H1 (cell line): Measurements from ENCODE around the gene ACAP2. TPM values are rescaled to one million over a fixed set of nuclear protein-coding genes. Genes with fewer than 3 reads are reported as not detected.

Experiments
- CTCF ChIA-PET: fragments of 300-600 bp; sonication (Branson Sonifier 250); formaldehyde crosslinking; loops from one replicate; lab custom pipeline; 2021; ENCODE audit not compliant: partially characterized antibody; lab: Charles Lee
- POLR2A ChIA-PET: fragments of 300-600 bp; sonication (Branson Sonifier 250); formaldehyde crosslinking; loops from one replicate; lab custom pipeline; 2021; ENCODE audit warnings: inconsistent platforms; ENCODE audit not compliant: partially characterized antibody; lab: Charles Lee
- DNase-seq, 2 experiments: peaks; one replicate each; pipeline versions ENCODE4 v3.0.0 to v3.0.0-alpha.2; 2010 to 2022; ENCODE audit warnings: low spot score in 2 of 2, low read depth in 1 of 2, mixed read lengths in 1 of 2
- FAIRE-seq: peaks from 2 replicates; lab custom pipeline; 2011; peaks lifted over from hg19 to GRCh38; lab: Jason Lieb, UNC
- H2AFZ ChIP-seq: 2 replicates; pipeline ENCODE4 v1.8.1; 2012; ENCODE audit warnings: low read length, inconsistent platforms
- H2AK5ac ChIP-seq: 2 replicates; pipeline ENCODE4 v1.6.1; 2013; ENCODE audit warnings: low read depth, low read length
- H2BK120ac ChIP-seq: replicated peaks from 2 replicates; pipeline ENCODE3; 2013; ENCODE audit warnings: low read depth, low read length, inconsistent platforms
- H2BK12ac ChIP-seq: 2 replicates; pipeline ENCODE4 v1.6.1; 2013; ENCODE audit warnings: low read depth, low read length
- H2BK15ac ChIP-seq: 2 replicates; pipeline ENCODE4 v1.6.1; 2013; ENCODE audit warnings: low read length
- H2BK20ac ChIP-seq: 2 replicates; pipeline ENCODE4 v1.6.1; 2013; ENCODE audit warnings: low read length
- H2BK5ac ChIP-seq: 2 replicates; pipeline ENCODE4 v1.6.1; 2013; ENCODE audit warnings: low read depth, low read length
- H3K14ac ChIP-seq: 2 replicates; pipeline ENCODE4 v1.6.1; 2013; ENCODE audit warnings: inconsistent platforms; ENCODE audit not compliant: insufficient read length
- H3K18ac ChIP-seq: 2 replicates; pipeline ENCODE4 v1.6.1; 2013; ENCODE audit warnings: low read length; ENCODE audit errors: extremely low read depth
- H3K23ac ChIP-seq: 2 replicates; pipeline ENCODE4 v1.6.1; 2013; ENCODE audit warnings: inconsistent platforms; ENCODE audit not compliant: insufficient read length
- H3K23me2 ChIP-seq: 2 replicates; pipeline ENCODE4 v1.6.1; 2013; ENCODE audit warnings: low read depth, low read length
- H3K27ac ChIP-seq: 2 replicates; pipeline ENCODE4 v1.6.1; 2011; ENCODE audit warnings: low read depth, low read length, inconsistent platforms
- H3K27me3 ChIP-seq, 4 experiments: replicated peaks in 1 of 4; 1 replicate in 1 of 4; 2 replicates in 3 of 4; pipeline versions ENCODE4 v1.6.1 to v1.8.1; 2011 to 2013; ENCODE audit warnings: low read length in 3 of 4, mild to moderate bottlenecking in 3 of 4, inconsistent platforms in 2 of 4, mixed read lengths in 2 of 4, moderate library complexity in 1 of 4; ENCODE audit not compliant: control insufficient read depth in 3 of 4, insufficient read depth in 3 of 4; ENCODE audit errors: extremely low read depth in 1 of 4
- H3K36me3 ChIP-seq, 4 experiments: 2 replicates each; pipeline versions ENCODE4 v1.6.1 to v1.8.1; 2011 to 2013; ENCODE audit warnings: mild to moderate bottlenecking in 4 of 4, low read length in 3 of 4, moderate library complexity in 2 of 4, control low read depth in 1 of 4, inconsistent platforms in 1 of 4; ENCODE audit not compliant: insufficient read depth in 4 of 4, control insufficient read depth in 2 of 4
- H3K4ac ChIP-seq: replicated peaks from 2 replicates; pipeline ENCODE3; 2013; ENCODE audit warnings: low read length, low read depth, mixed read lengths, inconsistent platforms; ENCODE audit not compliant: insufficient read length
- H3K4me1 ChIP-seq, 4 experiments: replicated peaks in 1 of 4; 1 replicate in 1 of 4; 2 replicates in 3 of 4; pipeline versions ENCODE4 v1.6.1 to v1.8.1; 2011 to 2013; ENCODE audit warnings: low read length in 3 of 4, inconsistent platforms in 2 of 4, mixed read lengths in 1 of 4; ENCODE audit not compliant: insufficient read depth in 4 of 4, control insufficient read depth in 3 of 4
- H3K4me2 ChIP-seq, 2 experiments: 2 replicates each; pipeline versions ENCODE4 v1.6.1 to v1.8.1; 2011 to 2013; ENCODE audit warnings: low read depth in 2 of 2, low read length in 2 of 2, control low read depth in 1 of 2, inconsistent platforms in 1 of 2, mild to moderate bottlenecking in 1 of 2; ENCODE audit not compliant: insufficient read depth in 1 of 2
- H3K4me3 ChIP-seq, 4 experiments: fragments of 200-600, 300-600 bp in 1 of 4; sonication (generic), shearing (Covaris generic), sonication (Bioruptor Twin) in 1 of 4; 2 replicates each; pipeline versions ENCODE4 v1.5.1 to v1.8.1; 2011 to 2016; ENCODE audit warnings: low read length in 4 of 4, low read depth in 3 of 4, control low read depth in 2 of 4, inconsistent platforms in 2 of 4, mild to moderate bottlenecking in 2 of 4, mixed read lengths in 1 of 4, moderate library complexity in 1 of 4; ENCODE audit not compliant: insufficient read depth in 2 of 4; ENCODE audit errors: extremely low read depth in 1 of 4
- H3K56ac ChIP-seq: replicated peaks from 2 replicates; pipeline ENCODE3; 2013; ENCODE audit warnings: low read depth, mild to moderate bottlenecking, mixed read lengths, low read length, inconsistent platforms; ENCODE audit not compliant: insufficient read length
- H3K79me1 ChIP-seq: 2 replicates; pipeline ENCODE4 v1.6.1; 2013; ENCODE audit warnings: low read depth, low read length, control low read depth
- H3K79me2 ChIP-seq, 2 experiments: 2 replicates each; pipeline versions ENCODE4 v1.6.1 to v1.8.1; 2012 to 2013; ENCODE audit warnings: low read length in 2 of 2, mild to moderate bottlenecking in 2 of 2, inconsistent platforms in 1 of 2; ENCODE audit not compliant: insufficient read depth in 2 of 2, control insufficient read depth in 1 of 2
- H3K9ac ChIP-seq, 4 experiments: replicated peaks in 1 of 4; 1 replicate in 1 of 4; 2 replicates in 3 of 4; pipeline versions ENCODE4 v1.6.1 to v1.8.1; 2011 to 2013; ENCODE audit warnings: low read depth in 3 of 4, low read length in 3 of 4, control low read depth in 2 of 4, mild to moderate bottlenecking in 2 of 4, moderate library complexity in 2 of 4, inconsistent platforms in 1 of 4; ENCODE audit errors: extremely low read depth in 1 of 4
- H3K9me3 ChIP-seq, 2 experiments: 2 replicates each; pipeline versions ENCODE4 v1.6.1 to v1.8.1; 2012 to 2013; ENCODE audit warnings: mild to moderate bottlenecking in 2 of 2, moderate library complexity in 2 of 2, control low read depth in 1 of 2, inconsistent platforms in 1 of 2, low read depth in 1 of 2, low read length in 1 of 2, mixed read lengths in 1 of 2; ENCODE audit not compliant: insufficient read depth in 2 of 2
- H4K20me1 ChIP-seq, 2 experiments: replicated peaks in 1 of 2; 2 replicates each; pipeline versions ENCODE3 to v1.8.1; 2011 to 2013; ENCODE audit warnings: inconsistent platforms in 2 of 2, low read length in 2 of 2, mild to moderate bottlenecking in 1 of 2; ENCODE audit not compliant: insufficient read depth in 2 of 2, control insufficient read depth in 1 of 2
- H4K5ac ChIP-seq: 2 replicates; pipeline ENCODE4 v1.6.1; 2013; ENCODE audit warnings: low read length, low read depth, mixed read lengths, inconsistent platforms; ENCODE audit not compliant: insufficient read length
- H4K8ac ChIP-seq: 2 replicates; pipeline ENCODE4 v1.8.0; 2013; ENCODE audit warnings: mild to moderate bottlenecking, moderate library complexity, low read length, inconsistent platforms; ENCODE audit not compliant: insufficient read depth; ENCODE audit errors: extremely low read depth
- H4K91ac ChIP-seq: replicated peaks from 2 replicates; pipeline ENCODE3; 2013; ENCODE audit warnings: low read length, mixed read lengths, inconsistent platforms; ENCODE audit not compliant: insufficient read length
- JUND ChIP-seq: IDR thresholded peaks from 2 replicates; pipeline ENCODE4 v1.6.1; 2011; ENCODE audit warnings: mild to moderate bottlenecking, improper control_type of control experiment, low read length
- WGBS, 2 experiments: shearing (Covaris generic) in 1 of 2; methylation state at CpG; one replicate each; pipeline versions ENCODE4 v1.1.6 to v1.1.7; 2013 to 2015; ENCODE audit warnings: low lambda C conversion rate in 2 of 2, mixed read lengths in 2 of 2, inconsistent platforms in 1 of 2, low coverage in 1 of 2, missing lambda C conversion rate in 1 of 2; ENCODE audit not compliant: insufficient replicate concordance in 2 of 2, insufficient coverage in 1 of 2, insufficient read length in 1 of 2; ENCODE audit errors: extremely low coverage in 1 of 2, missing lambda C conversion rate in 1 of 2; 5-methylcytosine and 5-hydroxymethylcytosine counted together
- polyA plus RNA-seq, 7 experiments: library from polyadenylated mRNA; depleted of rRNA in 3 of 7; stranded (reverse) in 5 of 7; unstranded in 2 of 7; fragments of >200 nt in 5 of 7; fragments of 200-250 nt in 2 of 7; gene quantifications; 1 replicate in 5 of 7; 2 replicates in 1 of 7; 4 replicates in 1 of 7; pipeline versions ENCODE4 v1.2.1 to v1.2.3, GENCODE V29; 2011 to 2013; ENCODE audit warnings: missing spikeins in 2 of 7, mixed read lengths in 2 of 7
- total RNA-seq: library from RNA; stranded (reverse); fragmentation: NEBNext Ultra II Directional; extraction: Animal tissue kit (Norgen Biotek cat#: 25700); gene quantifications from 2 replicates; pipeline ENCODE4 v1.2.1, GENCODE V29; 2021
- TF ChIP-seq, protein P1 (sequence below): IDR thresholded peaks from 2 replicates; pipeline ENCODE4 v1.6.1; 2012; ENCODE audit warnings: inconsistent platforms
- TF ChIP-seq, protein P2 (sequence below), 3 experiments: IDR thresholded peaks; 1 replicate in 2 of 3; 2 replicates in 1 of 3; pipeline versions ENCODE4 v1.5.1 to v1.6.1; 2011; ENCODE audit warnings: low read length in 3 of 3, mild to moderate bottlenecking in 3 of 3, inconsistent platforms in 2 of 3, low read depth in 1 of 3, moderate library complexity in 1 of 3; ENCODE audit not compliant: insufficient read depth in 1 of 3; ENCODE audit errors: control extremely low read depth in 1 of 3

ACAP2 gene
- total and polyA plus RNA-seq, 2 of the 8 experiments (the other 6 are each of a cell fraction or from before 2014, with no cell fraction given): 7.7 to 37.3 TPM

DNA sequence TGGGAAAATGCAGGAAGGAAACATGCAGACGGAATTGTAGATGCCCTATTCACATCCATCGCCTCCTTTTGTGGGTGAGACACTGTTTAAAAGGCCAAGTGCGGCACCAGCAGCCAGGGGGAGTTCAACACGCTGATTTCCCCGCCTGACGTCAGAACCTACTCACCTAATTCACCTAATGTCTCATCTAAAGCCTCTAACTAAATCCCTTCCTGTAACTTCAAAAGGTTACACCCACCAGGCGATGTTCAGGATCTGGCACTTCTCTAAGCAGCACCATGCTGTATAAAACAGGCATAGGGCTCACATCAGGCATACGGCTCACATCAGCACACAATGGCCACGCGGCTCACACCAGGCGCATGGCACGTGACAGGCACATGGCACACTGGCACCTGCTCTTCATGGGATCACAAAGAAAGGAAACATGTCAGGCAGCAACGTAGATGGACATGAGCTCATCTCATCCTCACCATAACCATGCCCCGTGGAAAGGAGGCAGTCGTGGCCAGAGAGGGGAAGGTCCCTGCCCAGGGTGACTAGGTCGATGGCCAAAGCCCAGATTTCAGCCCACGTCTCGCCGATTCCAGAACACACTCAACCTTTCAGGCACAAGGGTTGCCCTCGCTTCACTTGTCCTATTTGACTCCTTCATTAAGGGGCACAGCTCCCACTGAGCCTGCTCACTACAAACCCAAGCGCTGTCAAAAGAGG lies 193.6 kb downstream of the ACAP2 start:
- peaks cover 17% of the 10 kb centered on the region for H3K79me1 ChIP-seq
- no peak overlapping the region for H3K14ac ChIP-seq
- no peak overlapping the region for H3K4me3 ChIP-seq
- no peak overlapping the region for H2BK5ac ChIP-seq
- H2BK15ac ChIP-seq: no peak overlapping the region
- H3K23me2 ChIP-seq: peaks cover 3% of the 10 kb centered on the region; the same call in 1 of the 2 replicates
- no peak overlapping the region for H4K5ac ChIP-seq
- TF ChIP-seq, protein P1, sequence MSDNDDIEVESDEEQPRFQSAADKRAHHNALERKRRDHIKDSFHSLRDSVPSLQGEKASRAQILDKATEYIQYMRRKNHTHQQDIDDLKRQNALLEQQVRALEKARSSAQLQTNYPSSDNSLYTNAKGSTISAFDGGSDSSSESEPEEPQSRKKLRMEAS: peak; percentile 29; the same call in 1 of the 2 replicates
- no peak for TF ChIP-seq JUND
- TF ChIP-seq, protein P2, sequence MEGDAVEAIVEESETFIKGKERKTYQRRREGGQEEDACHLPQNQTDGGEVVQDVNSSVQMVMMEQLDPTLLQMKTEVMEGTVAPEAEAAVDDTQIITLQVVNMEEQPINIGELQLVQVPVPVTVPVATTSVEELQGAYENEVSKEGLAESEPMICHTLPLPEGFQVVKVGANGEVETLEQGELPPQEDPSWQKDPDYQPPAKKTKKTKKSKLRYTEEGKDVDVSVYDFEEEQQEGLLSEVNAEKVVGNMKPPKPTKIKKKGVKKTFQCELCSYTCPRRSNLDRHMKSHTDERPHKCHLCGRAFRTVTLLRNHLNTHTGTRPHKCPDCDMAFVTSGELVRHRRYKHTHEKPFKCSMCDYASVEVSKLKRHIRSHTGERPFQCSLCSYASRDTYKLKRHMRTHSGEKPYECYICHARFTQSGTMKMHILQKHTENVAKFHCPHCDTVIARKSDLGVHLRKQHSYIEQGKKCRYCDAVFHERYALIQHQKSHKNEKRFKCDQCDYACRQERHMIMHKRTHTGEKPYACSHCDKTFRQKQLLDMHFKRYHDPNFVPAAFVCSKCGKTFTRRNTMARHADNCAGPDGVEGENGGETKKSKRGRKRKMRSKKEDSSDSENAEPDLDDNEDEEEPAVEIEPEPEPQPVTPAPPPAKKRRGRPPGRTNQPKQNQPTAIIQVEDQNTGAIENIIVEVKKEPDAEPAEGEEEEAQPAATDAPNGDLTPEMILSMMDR (IDR thresholded peaks at IDR 0.05; ENCODE audit: control extremely low read depth in 1 of 3, insufficient read depth in 1 of 3, low read depth in 1 of 3, low read length in 3 of 3): peak in 1 of 3 experiments; percentile 6; a peak in 1 of 4 replicates
- TF ChIP-seq, all 59 proteins: peak for 2
- Histone ChIP-seq H3K23ac (no peak overlapping the region), H2BK20ac (no peak overlapping the region), H3K4me2 (no peak overlapping the region), H4K91ac (no peak overlapping the region), H2BK12ac (peak overlapping the region; percentile 11; the same call in 1 of the 2 replicates), H3K36me3 (no peaks in the 10 kb centered on the region), H4K8ac (no peak overlapping the region), H3K79me2 (peaks cover 0 to 79% of the 10 kb centered on the region in 2 experiments; a peak in 3 of 4 replicates), H3K18ac (no peak overlapping the region), H3K4ac (no peak overlapping the region), H3K4me1 (peaks cover 0 to 18% (median 11%) of the 10 kb centered on the region in 4 experiments; a peak in 6 of 7 replicates), H4K20me1 (peaks cover 4 to 14% of the 10 kb centered on the region in 2 experiments), H2BK120ac (no peak overlapping the region), H3K9ac (no peak overlapping the region), H2AFZ (no peak overlapping the region), H2AK5ac (peak overlapping the region; percentile 58; the same call in 1 of the 2 replicates), H3K9me3 (no peaks in the 10 kb centered on the region; a peak in 1 of 4 replicates), H3K56ac (no peak overlapping the region), H3K27ac (no peak overlapping the region; the same call in 1 of the 2 replicates), H3K27me3 (no peaks in the 10 kb centered on the region)
- CTCF ChIA-PET: interaction anchor here (0.8 to 1.9 kb wide), 12 partner anchors 9 to 654 kb away, joined by 3 to 5 read pairs (median 3); partner anchors contain the start of gene XXYLT1
- POLR2A ChIA-PET: no interaction called here
- FAIRE-seq: no peak
- 91% methylated on average over 21 of the region's 21 CpGs; no CpG with 5 or more reads in 1 of the 2 experiments for WGBS, 2 experiments
- peak in 1 of 2 experiments; percentile 37 for DNase-seq
